ENCODE results near the gene AGPAT2. TPM values are rescaled to one million over a fixed set of nuclear protein-coding genes. Genes with fewer than 3 reads are reported as not detected.
A peak's percentile ranks its signal among the peaks of the same experiment; 100 is the strongest.

Gene AGPAT2
- total RNA-seq, 4 donors from 2014 or later, result 19.0 to 77.4 (median 36.0) TPM

- DNase-seq (no peak), ATAC-seq (no peak)
- Histone ChIP-seq H3K27ac (peak overlapping the region; percentile 7 to 81 (median 78)), H3K4me3 (no peak overlapping the region), H3K36me3 (no peaks in the 10 kb centered on the region), H3K27me3 (peaks cover 8 to 37% (median 16%) of the 10 kb centered on the region in 3 donors), H3K4me1 (no peaks in the 10 kb centered on the region), H3K9me3 (no peaks in the 10 kb centered on the region)
- in situ Hi-C loops (cut with MboI; ENCODE audit: low sequenced_read_pairs in 4 of 4) (no loop called here), intact Hi-C loops (cut with DNase I; ENCODE audit: low total_unique reads) (no loop called here)
- TF ChIP-seq, protein P1, sequence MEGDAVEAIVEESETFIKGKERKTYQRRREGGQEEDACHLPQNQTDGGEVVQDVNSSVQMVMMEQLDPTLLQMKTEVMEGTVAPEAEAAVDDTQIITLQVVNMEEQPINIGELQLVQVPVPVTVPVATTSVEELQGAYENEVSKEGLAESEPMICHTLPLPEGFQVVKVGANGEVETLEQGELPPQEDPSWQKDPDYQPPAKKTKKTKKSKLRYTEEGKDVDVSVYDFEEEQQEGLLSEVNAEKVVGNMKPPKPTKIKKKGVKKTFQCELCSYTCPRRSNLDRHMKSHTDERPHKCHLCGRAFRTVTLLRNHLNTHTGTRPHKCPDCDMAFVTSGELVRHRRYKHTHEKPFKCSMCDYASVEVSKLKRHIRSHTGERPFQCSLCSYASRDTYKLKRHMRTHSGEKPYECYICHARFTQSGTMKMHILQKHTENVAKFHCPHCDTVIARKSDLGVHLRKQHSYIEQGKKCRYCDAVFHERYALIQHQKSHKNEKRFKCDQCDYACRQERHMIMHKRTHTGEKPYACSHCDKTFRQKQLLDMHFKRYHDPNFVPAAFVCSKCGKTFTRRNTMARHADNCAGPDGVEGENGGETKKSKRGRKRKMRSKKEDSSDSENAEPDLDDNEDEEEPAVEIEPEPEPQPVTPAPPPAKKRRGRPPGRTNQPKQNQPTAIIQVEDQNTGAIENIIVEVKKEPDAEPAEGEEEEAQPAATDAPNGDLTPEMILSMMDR (IDR thresholded peaks at IDR 0.05 in 4 of 5, conservative IDR thresholded peaks at IDR 0.05 in 1 of 5), result no peak
- no peak for TF ChIP-seq POLR2A (IDR thresholded peaks at IDR 0.05)
These were observed 32.3 kb downstream of the AGPAT2 start for GRCh38 chr9:136654820-136655535.

DNA sequence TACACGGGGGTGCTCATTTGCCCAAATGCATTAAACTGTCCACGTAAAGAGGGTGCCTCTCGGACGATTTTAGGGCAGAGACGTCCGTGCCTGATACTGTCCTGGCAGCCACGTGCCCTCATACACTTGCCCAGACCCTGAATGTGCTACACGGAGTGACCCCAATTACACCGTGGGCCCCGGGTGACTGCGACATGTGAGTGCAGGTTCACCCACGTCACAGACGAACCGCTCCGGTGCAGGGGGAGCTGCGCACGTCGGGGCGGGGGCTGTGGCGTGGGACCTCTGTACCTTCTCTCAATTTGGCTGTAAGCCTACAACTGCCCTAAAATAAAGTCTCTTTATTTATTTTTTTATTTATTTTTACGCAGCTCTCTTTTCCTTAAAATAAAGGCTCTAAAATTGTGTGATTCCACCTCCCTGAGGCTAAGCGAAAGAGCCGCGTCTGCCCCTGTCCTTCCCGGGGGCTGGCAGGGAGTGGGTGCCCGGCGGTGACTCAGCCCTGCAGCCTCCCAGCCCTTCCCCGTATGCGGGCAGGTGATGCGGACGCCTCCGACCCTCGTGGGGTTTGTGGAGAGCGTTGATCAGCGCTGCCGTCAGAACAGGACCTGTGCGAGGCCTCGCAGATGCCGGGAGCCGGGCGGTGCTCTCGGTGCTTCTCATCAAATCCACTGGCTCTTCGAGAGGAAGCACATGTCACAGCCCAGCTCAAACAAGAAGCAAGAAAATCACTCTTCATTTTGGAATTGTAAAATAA is 33.8 kb downstream of the AGPAT2 start:
- in situ Hi-C loops (cut with MboI; ENCODE audit: low sequenced_read_pairs in 4 of 4), result no loop called here
- H3K9me3 ChIP-seq, result no peaks in the 10 kb centered on the region
- DNase-seq (no peak), ATAC-seq (no peak)
- H3K27ac ChIP-seq, result peak overlapping the region in 3 of 4 donors; percentile 71 to 80 (median 77)
- peaks cover 7 to 25% (median 15%) of the 10 kb centered on the region in 3 donors for H3K27me3 ChIP-seq
- intact Hi-C loops (cut with DNase I; ENCODE audit: low total_unique reads), result no loop called here
- no peaks in the 10 kb centered on the region for H3K4me1 ChIP-seq
- TF ChIP-seq, protein P1 (IDR thresholded peaks at IDR 0.05 in 4 of 5, conservative IDR thresholded peaks at IDR 0.05 in 1 of 5), result no peak
- TF ChIP-seq POLR2A (IDR thresholded peaks at IDR 0.05), result no peak
- no peak overlapping the region for H3K4me3 ChIP-seq
- H3K36me3 ChIP-seq, result no peaks in the 10 kb centered on the region

GRCh38 chr9:136651860-136652259 is 35.4 kb downstream of the AGPAT2 start:
- TF ChIP-seq POLR2A (IDR thresholded peaks at IDR 0.05), result no peak
- Histone ChIP-seq H3K36me3 (no peaks in the 10 kb centered on the region), H3K4me3 (no peak overlapping the region), H3K9me3 (no peaks in the 10 kb centered on the region), H3K4me1 (no peaks in the 10 kb centered on the region), H3K27me3 (peaks cover 0 to 8% (median 5%) of the 10 kb centered on the region in 3 donors), H3K27ac (no peak overlapping the region)
- ATAC-seq (no peak), DNase-seq (no peak)
- in situ Hi-C loops (cut with MboI; ENCODE audit: low sequenced_read_pairs in 4 of 4) (no loop called here), intact Hi-C loops (cut with DNase I; ENCODE audit: low total_unique reads) (no loop called here)

DNA sequence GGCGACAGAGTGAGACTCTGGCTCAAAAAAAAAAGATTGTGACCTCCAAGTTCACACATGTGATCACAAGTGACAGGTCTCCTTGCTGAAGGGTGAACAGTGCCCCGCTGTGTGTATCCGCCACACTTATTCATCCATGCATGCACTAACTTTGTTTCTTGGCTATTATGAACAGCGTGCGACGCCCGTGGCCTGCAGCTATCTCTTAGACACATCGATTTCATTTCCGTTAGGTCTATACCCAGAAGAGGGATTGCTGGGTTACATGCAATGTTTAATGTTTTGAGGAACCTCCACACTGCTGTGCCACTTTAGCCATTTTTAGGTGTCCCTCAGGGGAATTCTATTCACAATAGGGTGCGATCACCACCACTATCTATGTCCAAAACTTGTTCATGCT is 36.6 kb downstream of the AGPAT2 start:
- intact Hi-C loops (cut with DNase I; ENCODE audit: low total_unique reads) (no loop called here), in situ Hi-C loops (cut with MboI; ENCODE audit: low sequenced_read_pairs in 4 of 4) (no loop called here)
- TF ChIP-seq POLR2A (IDR thresholded peaks at IDR 0.05), result no peak
- TF ChIP-seq, protein P1 (IDR thresholded peaks at IDR 0.05 in 4 of 5, conservative IDR thresholded peaks at IDR 0.05 in 1 of 5), result no peak
- H3K9me3 ChIP-seq, result no peaks in the 10 kb centered on the region
- peaks cover 0 to 4% (median 0%) of the 10 kb centered on the region in 3 donors for H3K27me3 ChIP-seq
- no peaks in the 10 kb centered on the region for H3K36me3 ChIP-seq
- H3K27ac ChIP-seq, result peak overlapping the region in 1 of 4 donors; percentile 79
- H3K4me1 ChIP-seq, result no peaks in the 10 kb centered on the region
- ATAC-seq, result no peak
- no peak overlapping the region for H3K4me3 ChIP-seq
- DNase-seq, result no peak

- H3K27ac ChIP-seq, result peak overlapping the region in 3 of 4 donors; percentile 77 to 81 (median 79)
- intact Hi-C loops (cut with DNase I; ENCODE audit: low total_unique reads) (no loop called here), in situ Hi-C loops (cut with MboI; ENCODE audit: low sequenced_read_pairs in 4 of 4) (no loop called here)
- H3K4me3 ChIP-seq, result no peak overlapping the region
- TF ChIP-seq, protein P1 (IDR thresholded peaks at IDR 0.05 in 4 of 5, conservative IDR thresholded peaks at IDR 0.05 in 1 of 5), result no peak
- TF ChIP-seq POLR2A (IDR thresholded peaks at IDR 0.05), result no peak
- DNase-seq (no peak), ATAC-seq (no peak)
- peaks cover 0 to 4% (median 0%) of the 10 kb centered on the region in 3 donors for H3K27me3 ChIP-seq
- H3K9me3 ChIP-seq, result no peaks in the 10 kb centered on the region
- H3K36me3 ChIP-seq, result no peaks in the 10 kb centered on the region
- no peaks in the 10 kb centered on the region for H3K4me1 ChIP-seq
These were observed 37.2 kb downstream of the AGPAT2 start for GRCh38 chr9:136650021-136650420.
